ENCODE measurements around the gene ATP6V0A4.

Gene ATP6V0A4

GRCh38 chr7:138785587-138786437, 12.2 kb downstream of the ATP6V0A4 start:
- Histone ChIP-seq H3K27ac (no peak overlapping the region), H3K4me3 (ENCODE audit: low read depth in 1 of 2, low read length in 1 of 2) (no peak overlapping the region), H3K27me3 (no peaks in the 10 kb centered on the region), H3K4me1 (ENCODE audit: control insufficient read depth in 1 of 2, insufficient read depth in 1 of 2, low read depth in 1 of 2, low read length in 1 of 2) (no peaks in the 10 kb centered on the region), H3K9me3 (no peaks in the 10 kb centered on the region), H3K36me3 (no peaks in the 10 kb centered on the region)
- TF ChIP-seq CTCF (IDR thresholded peaks at IDR 0.05) = no peak

- H3K27ac ChIP-seq = no peak overlapping the region
- H3K36me3 ChIP-seq = no peaks in the 10 kb centered on the region
- no peaks in the 10 kb centered on the region for H3K27me3 ChIP-seq
- no peak for TF ChIP-seq CTCF (IDR thresholded peaks at IDR 0.05)
- no peaks in the 10 kb centered on the region for H3K4me1 ChIP-seq (ENCODE audit: control insufficient read depth in 1 of 2, insufficient read depth in 1 of 2, low read depth in 1 of 2, low read length in 1 of 2)
- no peaks in the 10 kb centered on the region for H3K9me3 ChIP-seq
- H3K4me3 ChIP-seq (ENCODE audit: low read depth in 1 of 2, low read length in 1 of 2) = no peak overlapping the region
Observed at GRCh38 chr7:138784692-138785091, 13.3 kb downstream of the ATP6V0A4 start.

GRCh38 chr7:138781004-138781403, 17.0 kb downstream of the ATP6V0A4 start:
- Histone ChIP-seq H3K4me1 (ENCODE audit: control insufficient read depth in 1 of 2, insufficient read depth in 1 of 2, low read depth in 1 of 2, low read length in 1 of 2) (no peaks in the 10 kb centered on the region), H3K27me3 (no peaks in the 10 kb centered on the region), H3K27ac (no peak overlapping the region), H3K9me3 (no peaks in the 10 kb centered on the region), H3K36me3 (no peaks in the 10 kb centered on the region), H3K4me3 (ENCODE audit: low read depth in 1 of 2, low read length in 1 of 2) (no peak overlapping the region)
- TF ChIP-seq CTCF (IDR thresholded peaks at IDR 0.05) = no peak

GRCh38 chr7:138776166-138776833, 21.7 kb downstream of the ATP6V0A4 start:
- H3K4me1 ChIP-seq (ENCODE audit: control insufficient read depth in 1 of 2, insufficient read depth in 1 of 2, low read depth in 1 of 2, low read length in 1 of 2) = no peaks in the 10 kb centered on the region
- H3K9me3 ChIP-seq = no peaks in the 10 kb centered on the region
- no peak overlapping the region for H3K27ac ChIP-seq
- H3K27me3 ChIP-seq = no peaks in the 10 kb centered on the region
- no peak overlapping the region for H3K4me3 ChIP-seq (ENCODE audit: low read depth in 1 of 2, low read length in 1 of 2)
- H3K36me3 ChIP-seq = no peaks in the 10 kb centered on the region
- no peak for TF ChIP-seq CTCF (IDR thresholded peaks at IDR 0.05)

GRCh38 chr7:138773817-138774216, 24.2 kb downstream of the ATP6V0A4 start:
- Histone ChIP-seq H3K4me3 (ENCODE audit: low read depth in 1 of 2, low read length in 1 of 2) (no peak overlapping the region), H3K27me3 (no peaks in the 10 kb centered on the region), H3K27ac (no peak overlapping the region), H3K9me3 (no peaks in the 10 kb centered on the region), H3K4me1 (ENCODE audit: control insufficient read depth in 1 of 2, insufficient read depth in 1 of 2, low read depth in 1 of 2, low read length in 1 of 2) (no peaks in the 10 kb centered on the region), H3K36me3 (no peaks in the 10 kb centered on the region)
- no peak for TF ChIP-seq CTCF (IDR thresholded peaks at IDR 0.05)

All from neutrophil (primary cell).